HepG2 (cell line): ENCODE results near the gene TCF25. TPM values are rescaled to one million over a fixed set of nuclear protein-coding genes. Genes with fewer than 3 reads are reported as not detected.

ENCODE experiments used
- ASH2L ChIP-seq: fragments of 300-600, 200-600 bp; sonication (generic); IDR thresholded peaks from 2 replicates; pipeline ENCODE4 v1.7.0; 2017; ENCODE audit warnings: low read depth, mild to moderate bottlenecking, moderate library complexity, mixed read lengths, low read length; ENCODE audit not compliant: insufficient read length
- BRCA1 ChIP-seq: sonication (generic); formaldehyde crosslinking; IDR thresholded peaks from 2 replicates; pipeline ENCODE4 v1.4.0; 2020; ENCODE audit warnings: missing genetic modification reagents
- BRD4 ChIP-seq: sonication (generic); formaldehyde crosslinking; IDR thresholded peaks from 2 replicates; pipeline ENCODE4 v1.4.0; 2020; ENCODE audit warnings: missing genetic modification reagents
- ETV5 ChIP-seq: IDR thresholded peaks from 2 replicates; pipeline ENCODE4 v1.6.1; 2018; ENCODE audit warnings: missing biosample characterization, missing genetic modification reagents, inconsistent platforms, borderline replicate concordance
- HES4 ChIP-seq: sonication (generic); formaldehyde crosslinking; IDR thresholded peaks from 2 replicates; pipeline ENCODE4 v1.9.0; 2021; ENCODE audit warnings: mild to moderate bottlenecking, missing genetic modification reagents, borderline replicate concordance
- JDP2 ChIP-seq: sonication (generic); formaldehyde crosslinking; IDR thresholded peaks from 2 replicates; pipeline ENCODE4 v1.8.1; 2022; ENCODE audit warnings: missing genetic modification reagents, borderline replicate concordance
- MXI1 ChIP-seq: IDR thresholded peaks from 3 replicates; pipeline ENCODE4 v1.6.1; 2012; ENCODE audit warnings: low read depth, low read length, inconsistent platforms, borderline replicate concordance
- PAWR ChIP-seq: sonication (generic); formaldehyde crosslinking; IDR thresholded peaks from 2 replicates; pipeline ENCODE4 v1.4.0; 2020; ENCODE audit warnings: missing genetic modification reagents, mild to moderate bottlenecking, borderline replicate concordance
- RXRA ChIP-seq: sonication (generic); formaldehyde crosslinking; IDR thresholded peaks from 2 replicates; pipeline ENCODE4 v1.5.1; 2020; ENCODE audit warnings: missing genetic modification reagents
- SNAI1 ChIP-seq: sonication (generic); formaldehyde crosslinking; IDR thresholded peaks from 2 replicates; pipeline ENCODE4 v1.5.0; 2020; ENCODE audit warnings: mild to moderate bottlenecking, missing genetic modification reagents, borderline replicate concordance
- YEATS4 ChIP-seq: sonication (generic); formaldehyde crosslinking; IDR thresholded peaks from 2 replicates; pipeline ENCODE4 v1.4.0; 2020; ENCODE audit warnings: missing genetic modification reagents, borderline replicate concordance
- ZBTB1 ChIP-seq: sonication (generic); formaldehyde crosslinking; IDR thresholded peaks from 2 replicates; pipeline ENCODE4 v1.4.0; 2020; ENCODE audit warnings: missing genetic modification reagents, borderline replicate concordance
- ZBTB38 ChIP-seq: sonication (generic); formaldehyde crosslinking; IDR thresholded peaks from 2 replicates; pipeline ENCODE4 v1.5.1; 2020; ENCODE audit warnings: mild to moderate bottlenecking, missing genetic modification reagents
- ZNF7 ChIP-seq: IDR thresholded peaks from 2 replicates; pipeline ENCODE4 v1.6.1; 2016; ENCODE audit warnings: missing biosample characterization, missing genetic modification reagents
- ZNF775 ChIP-seq: sonication (generic); formaldehyde crosslinking; IDR thresholded peaks from 2 replicates; pipeline ENCODE4 v1.4.0; 2020; ENCODE audit warnings: missing genetic modification reagents, mild to moderate bottlenecking, moderate library complexity, borderline replicate concordance
- polyA plus RNA-seq, 8 experiments: library from polyadenylated mRNA; depleted of rRNA in 3 of 8; stranded (reverse) in 7 of 8; unstranded in 1 of 8; fragments of >200 nt; fragmentation: Illumina TruSeq in 4 of 8; extraction: Trizol in 4 of 8; gene quantifications; 2 replicates each; pipeline versions ENCODE4 v1.2.1 to v1.2.3, GENCODE V29; 2011 to 2016; ENCODE audit warnings: low read depth in 4 of 8, missing spikeins in 1 of 8, mixed read lengths in 1 of 8; ENCODE audit not compliant: insufficient read depth in 1 of 8
- total RNA-seq, 5 experiments: library from RNA; depleted of rRNA; stranded (reverse); fragments of >200 nt; fragmentation: Illumina TruSeq; extraction: Trizol; gene quantifications; 2 replicates each; pipeline ENCODE4 v1.2.3, GENCODE V29; 2016; ENCODE audit warnings: low read depth in 1 of 5
- TF ChIP-seq, protein P1 (sequence below): sonication (generic); formaldehyde crosslinking; IDR thresholded peaks from 2 replicates; pipeline ENCODE4 v1.4.0; 2020; ENCODE audit warnings: missing genetic modification reagents
- TF ChIP-seq, protein P2 (sequence below): sonication (generic); formaldehyde crosslinking; IDR thresholded peaks from 2 replicates; pipeline ENCODE4 v1.8.0; 2022; ENCODE audit warnings: missing genetic modification reagents, low read depth, mild to moderate bottlenecking, borderline replicate concordance
- TF ChIP-seq, protein P3 (sequence below): sonication (generic); formaldehyde crosslinking; IDR thresholded peaks from 2 replicates; pipeline ENCODE4 v1.4.0; 2020; ENCODE audit warnings: missing genetic modification reagents
- TF ChIP-seq, protein P4 (sequence below): sonication (generic); formaldehyde crosslinking; IDR thresholded peaks from 2 replicates; pipeline ENCODE4 v1.8.0; 2022; ENCODE audit warnings: missing genetic modification reagents, mild to moderate bottlenecking, borderline replicate concordance

The TCF25 gene
- total and polyA plus RNA-seq, 2 of the 13 experiments (the other 11 are each of a cell fraction or from before 2014, with no cell fraction given), result 138 to 206 TPM

DNA sequence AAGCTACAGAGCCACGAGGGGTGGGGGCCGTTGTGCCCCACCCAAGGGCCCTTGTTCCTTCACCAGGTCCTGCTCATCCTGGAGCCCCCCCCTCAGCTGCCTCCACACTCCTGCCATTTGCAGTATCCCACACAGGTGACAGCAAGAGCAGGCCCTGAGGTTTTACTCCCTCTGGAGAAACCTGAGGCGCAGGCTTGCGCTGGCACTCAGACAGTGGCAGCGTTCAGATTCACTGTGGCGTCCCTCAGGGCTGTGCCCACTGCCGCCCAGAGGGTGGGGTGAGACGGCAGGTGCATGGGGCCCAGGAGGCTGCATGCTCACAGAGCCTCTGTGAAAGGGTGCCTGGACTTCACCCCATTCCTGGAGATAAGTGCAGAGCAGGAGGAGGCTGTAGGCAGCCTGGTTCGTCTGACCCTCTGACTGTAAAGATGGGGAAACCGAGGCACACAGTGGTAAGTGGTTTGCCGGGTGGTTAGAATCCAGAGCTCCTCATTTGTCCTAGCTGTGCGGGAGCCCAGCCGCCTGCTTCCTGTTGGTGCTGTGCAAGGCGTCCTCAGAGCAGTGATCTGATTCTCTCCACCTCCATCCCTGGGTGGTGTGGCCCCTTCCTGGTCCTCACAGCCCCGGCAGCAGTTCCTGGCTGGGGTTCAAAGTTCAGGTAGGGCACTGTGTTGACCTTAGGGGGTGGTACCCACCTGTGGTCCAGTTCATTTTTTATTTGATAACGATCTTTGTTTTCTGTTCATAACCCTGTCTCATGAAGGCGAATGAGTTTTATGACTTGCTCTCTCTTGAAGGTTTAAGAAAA, 43.6 kb upstream of the TCF25 start (continued):
- TF ChIP-seq YEATS4, result peak; percentile 32; the same call in 1 of the 2 replicates
- TF ChIP-seq JDP2 (CRISPR knock-in tag), result no peak
- no peak for TF ChIP-seq ZBTB1
- TF ChIP-seq ZBTB38 (CRISPR knock-in tag), result peak; percentile 42; the same call in 1 of the 2 replicates
- no peak for TF ChIP-seq BRD4 (CRISPR knock-in tag)
- TF ChIP-seq, protein P1, sequence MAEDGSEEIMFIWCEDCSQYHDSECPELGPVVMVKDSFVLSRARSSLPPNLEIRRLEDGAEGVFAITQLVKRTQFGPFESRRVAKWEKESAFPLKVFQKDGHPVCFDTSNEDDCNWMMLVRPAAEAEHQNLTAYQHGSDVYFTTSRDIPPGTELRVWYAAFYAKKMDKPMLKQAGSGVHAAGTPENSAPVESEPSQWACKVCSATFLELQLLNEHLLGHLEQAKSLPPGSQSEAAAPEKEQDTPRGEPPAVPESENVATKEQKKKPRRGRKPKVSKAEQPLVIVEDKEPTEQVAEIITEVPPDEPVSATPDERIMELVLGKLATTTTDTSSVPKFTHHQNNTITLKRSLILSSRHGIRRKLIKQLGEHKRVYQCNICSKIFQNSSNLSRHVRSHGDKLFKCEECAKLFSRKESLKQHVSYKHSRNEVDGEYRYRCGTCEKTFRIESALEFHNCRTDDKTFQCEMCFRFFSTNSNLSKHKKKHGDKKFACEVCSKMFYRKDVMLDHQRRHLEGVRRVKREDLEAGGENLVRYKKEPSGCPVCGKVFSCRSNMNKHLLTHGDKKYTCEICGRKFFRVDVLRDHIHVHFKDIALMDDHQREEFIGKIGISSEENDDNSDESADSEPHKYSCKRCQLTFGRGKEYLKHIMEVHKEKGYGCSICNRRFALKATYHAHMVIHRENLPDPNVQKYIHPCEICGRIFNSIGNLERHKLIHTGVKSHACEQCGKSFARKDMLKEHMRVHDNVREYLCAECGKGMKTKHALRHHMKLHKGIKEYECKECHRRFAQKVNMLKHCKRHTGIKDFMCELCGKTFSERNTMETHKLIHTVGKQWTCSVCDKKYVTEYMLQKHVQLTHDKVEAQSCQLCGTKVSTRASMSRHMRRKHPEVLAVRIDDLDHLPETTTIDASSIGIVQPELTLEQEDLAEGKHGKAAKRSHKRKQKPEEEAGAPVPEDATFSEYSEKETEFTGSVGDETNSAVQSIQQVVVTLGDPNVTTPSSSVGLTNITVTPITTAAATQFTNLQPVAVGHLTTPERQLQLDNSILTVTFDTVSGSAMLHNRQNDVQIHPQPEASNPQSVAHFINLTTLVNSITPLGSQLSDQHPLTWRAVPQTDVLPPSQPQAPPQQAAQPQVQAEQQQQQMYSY, result no peak
- TF ChIP-seq BRCA1 (CRISPR knock-in tag), result no peak
- TF ChIP-seq, protein P2, sequence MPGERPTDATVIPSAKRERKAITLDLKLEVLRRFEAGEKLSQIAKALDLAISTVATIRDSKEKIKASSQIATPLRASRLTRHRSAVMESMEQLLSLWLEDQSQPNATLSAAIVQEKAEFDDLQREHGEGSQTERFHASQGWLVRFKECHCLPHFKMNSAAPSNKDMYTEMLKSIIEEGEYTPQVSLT (CRISPR knock-in tag), result no peak
- TF ChIP-seq SNAI1 (CRISPR knock-in tag), result no peak
- TF ChIP-seq, protein P3, sequence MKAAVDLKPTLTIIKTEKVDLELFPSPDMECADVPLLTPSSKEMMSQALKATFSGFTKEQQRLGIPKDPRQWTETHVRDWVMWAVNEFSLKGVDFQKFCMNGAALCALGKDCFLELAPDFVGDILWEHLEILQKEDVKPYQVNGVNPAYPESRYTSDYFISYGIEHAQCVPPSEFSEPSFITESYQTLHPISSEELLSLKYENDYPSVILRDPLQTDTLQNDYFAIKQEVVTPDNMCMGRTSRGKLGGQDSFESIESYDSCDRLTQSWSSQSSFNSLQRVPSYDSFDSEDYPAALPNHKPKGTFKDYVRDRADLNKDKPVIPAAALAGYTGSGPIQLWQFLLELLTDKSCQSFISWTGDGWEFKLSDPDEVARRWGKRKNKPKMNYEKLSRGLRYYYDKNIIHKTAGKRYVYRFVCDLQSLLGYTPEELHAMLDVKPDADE (CRISPR knock-in tag), result no peak
- TF ChIP-seq ZNF7 (CRISPR knock-in tag), result no peak
- peak; percentile 29; the same call in 1 of the 3 replicates for TF ChIP-seq MXI1
- TF ChIP-seq ZNF775 (CRISPR knock-in tag), result 0 out of 2 replicates have a peak, but pooled peaks have one; percentile 7
- TF ChIP-seq PAWR, result no peak
- peak; percentile 81 for TF ChIP-seq RXRA
- TF ChIP-seq, protein P4, sequence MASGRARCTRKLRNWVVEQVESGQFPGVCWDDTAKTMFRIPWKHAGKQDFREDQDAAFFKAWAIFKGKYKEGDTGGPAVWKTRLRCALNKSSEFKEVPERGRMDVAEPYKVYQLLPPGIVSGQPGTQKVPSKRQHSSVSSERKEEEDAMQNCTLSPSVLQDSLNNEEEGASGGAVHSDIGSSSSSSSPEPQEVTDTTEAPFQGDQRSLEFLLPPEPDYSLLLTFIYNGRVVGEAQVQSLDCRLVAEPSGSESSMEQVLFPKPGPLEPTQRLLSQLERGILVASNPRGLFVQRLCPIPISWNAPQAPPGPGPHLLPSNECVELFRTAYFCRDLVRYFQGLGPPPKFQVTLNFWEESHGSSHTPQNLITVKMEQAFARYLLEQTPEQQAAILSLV, result peak; percentile 66; the same call in 1 of the 2 replicates
- peak; percentile 7 for TF ChIP-seq ASH2L
- 0 out of 2 replicates have a peak, but pooled peaks have one; percentile 53 for TF ChIP-seq HES4 (CRISPR knock-in tag)
- peak; percentile 79; the same call in 1 of the 2 replicates for TF ChIP-seq ETV5 (CRISPR knock-in tag)
